ENCODE data around the gene RLN3.
A peak's percentile ranks its signal among the peaks of the same experiment; 100 is the strongest.

Gene RLN3

GRCh38 chr19:14027856-14028450 lies at the start of gene RLN3:
TSS of gene RLN3 (plus strand) at chr19:14028148. CDS start at chr19:14028205, 57 bp downstream.
- DNase-seq = no peak

GRCh38 chr19:13978351-13979243 lies 49.4 kb upstream of the RLN3 start:
- DNase-seq = peak in 24 of 56 donors; percentile 4 to 68 (median 24)

GRCh38 chr19:13979244-13979615 lies 48.7 kb upstream of the RLN3 start:
- DNase-seq = no peak

- no peak for DNase-seq
Observed at GRCh38 chr19:13979686-13980085, 48.3 kb upstream of the RLN3 start.

- DNase-seq = peak in 1 of 56 donors; percentile 14
Observed at GRCh38 chr19:13980340-13980739, 47.6 kb upstream of the RLN3 start.

- DNase-seq = no peak
Observed at GRCh38 chr19:13981021-13981420, 46.9 kb upstream of the RLN3 start.

GRCh38 chr19:13981467-13981866 lies 46.5 kb upstream of the RLN3 start:
- peak in 1 of 56 donors; percentile 10 for DNase-seq

GRCh38 chr19:13981988-13982501 lies 45.9 kb upstream of the RLN3 start:
- no peak for DNase-seq

GRCh38 chr19:13982773-13983172 lies 45.2 kb upstream of the RLN3 start:
- DNase-seq = no peak

- DNase-seq = no peak
Observed at GRCh38 chr19:13983213-13983889, 44.6 kb upstream of the RLN3 start.

GRCh38 chr19:13984186-13984585 lies 43.8 kb upstream of the RLN3 start:
- no peak for DNase-seq

- no peak for DNase-seq
Observed at GRCh38 chr19:13984875-13985741, 42.8 kb upstream of the RLN3 start.

GRCh38 chr19:13985771-13986347 lies 42.1 kb upstream of the RLN3 start:
- no peak for DNase-seq

GRCh38 chr19:13986348-13986904 lies 41.5 kb upstream of the RLN3 start:
- DNase-seq = peak in 44 of 56 donors; percentile 5 to 77 (median 36)

- peak in 34 of 56 donors; percentile 11 to 70 (median 27) for DNase-seq
Observed at GRCh38 chr19:13987101-13987890, 40.7 kb upstream of the RLN3 start.

- no peak for DNase-seq
Observed at GRCh38 chr19:13989487-13989886, 38.5 kb upstream of the RLN3 start.

GRCh38 chr19:13990085-13990484 lies 37.9 kb upstream of the RLN3 start:
- no peak for DNase-seq

GRCh38 chr19:13992025-13992424 lies 35.9 kb upstream of the RLN3 start:
- DNase-seq = no peak

- DNase-seq = peak in 7 of 56 donors; percentile 11 to 44 (median 23)
Observed at GRCh38 chr19:13993590-13994300, 34.2 kb upstream of the RLN3 start.

Data from nucleus accumbens (tissue), 56 donors.